ENCODE measurements around the gene AATF. TPM values are rescaled to one million over a fixed set of nuclear protein-coding genes. Genes with fewer than 3 reads are reported as not detected.

Gene AATF
- total and polyA plus RNA-seq, 2 of the 8 experiments (the other 6 are each of a cell fraction or from before 2014, with no cell fraction given): 20.1 to 62.8 TPM

DNA sequence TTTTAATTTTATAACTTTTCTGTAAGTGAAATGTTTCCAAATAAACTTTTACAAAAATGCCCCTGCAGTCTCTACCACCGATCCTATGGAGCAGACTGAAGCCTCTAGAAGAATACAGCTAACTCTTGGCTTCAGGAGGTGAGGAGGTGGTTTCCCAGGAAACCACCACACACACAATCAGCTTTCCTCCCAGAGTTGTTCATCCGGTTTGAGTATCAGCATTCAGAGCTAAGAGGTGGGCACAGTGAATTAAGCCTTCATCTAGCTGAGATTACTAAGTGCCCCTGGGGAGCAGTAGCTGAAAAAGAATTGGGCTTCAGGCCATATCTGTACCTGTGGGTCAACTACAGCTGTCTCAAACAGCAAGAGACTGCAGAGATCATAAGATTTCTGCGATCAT, 139.7 kb downstream of the AATF start (continued):
- TF ChIP-seq HDAC2 (IDR thresholded peaks at IDR 0.05; ENCODE audit: borderline replicate concordance in 1 of 2, low read depth in 2 of 2, low read length in 2 of 2) (no peak), TEAD4 (IDR thresholded peaks at IDR 0.05; ENCODE audit: low read depth, low read length) (no peak)

All from H1 (cell line).